ENCODE measurements around the gene ATXN1L. TPM values are rescaled to one million over a fixed set of nuclear protein-coding genes. Genes with fewer than 3 reads are reported as not detected.
A peak's percentile ranks its signal among the peaks of the same experiment; 100 is the strongest.
"Not testable (repeated sequence)": the region's sequence is repeated elsewhere in the genome, so short reads cannot be mapped to it uniquely, and the experiment has no call there.

Gene ATXN1L
- polyA plus RNA-seq, 1 of the 3 experiments (the other 2 are of a cell fraction), result 8.0 TPM

GRCh38 chr16:71810155-71810530 lies 35.6 kb upstream of the ATXN1L start:
- CTCF ChIA-PET; H3K9ac ChIP-seq; POLR2A ChIA-PET; H3K27me3 ChIP-seq (ENCODE audit: insufficient read depth); H3K4me1 ChIP-seq (ENCODE audit: control insufficient read depth in 1 of 2, insufficient read depth in 2 of 2, low read depth in 1 of 2, low read length in 1 of 2); H3K9me3 ChIP-seq; H3K4me3 ChIP-seq (ENCODE audit: low read depth in 2 of 2, low read length in 1 of 2); H3K9me2 ChIP-seq; H3F3A ChIP-seq (replicated peaks; ENCODE audit: insufficient read depth); DNase-seq; H3K27ac ChIP-seq (ENCODE audit: low read depth in 2 of 2, low read length in 1 of 2); H3K4me2 ChIP-seq; H2AFZ ChIP-seq (ENCODE audit: low read depth); H3K36me3 ChIP-seq (replicated peaks in 1 of 2; ENCODE audit: control insufficient read depth in 1 of 2, insufficient read depth in 2 of 2, low read length in 1 of 2): not testable (repeated sequence)
- Histone ChIP-seq H4K20me1 (ENCODE audit: insufficient read depth) (peaks cover 13% of the 10 kb centered on the region; the same call in 1 of the 2 replicates), H3K79me2 (ENCODE audit: insufficient read depth) (peaks cover 35% of the 10 kb centered on the region)
- 88% methylated on average over 11 of the region's 11 CpGs for WGBS (ENCODE audit: low lambda C conversion rate)

- Histone ChIP-seq H2AFZ (ENCODE audit: low read depth) (no peak overlapping the region), H3K27ac (ENCODE audit: low read depth in 2 of 2, low read length in 1 of 2) (no peak overlapping the region), H3K9me2 (no peaks in the 10 kb centered on the region), H3F3A (replicated peaks; ENCODE audit: insufficient read depth) (peaks cover 10% of the 10 kb centered on the region), H3K4me1 (ENCODE audit: control insufficient read depth in 1 of 2, insufficient read depth in 2 of 2, low read depth in 1 of 2, low read length in 1 of 2) (peaks cover 5 to 9% of the 10 kb centered on the region in 2 experiments; a peak in 2 of 4 replicates), H3K27me3 (ENCODE audit: insufficient read depth) (no peaks in the 10 kb centered on the region), H3K79me2 (ENCODE audit: insufficient read depth) (peaks cover 23% of the 10 kb centered on the region), H4K20me1 (ENCODE audit: insufficient read depth) (peaks cover 10% of the 10 kb centered on the region; the same call in 1 of the 2 replicates), H3K9me3 (no peaks in the 10 kb centered on the region), H3K36me3 (replicated peaks in 1 of 2; ENCODE audit: control insufficient read depth in 1 of 2, insufficient read depth in 2 of 2, low read length in 1 of 2) (peaks cover 0 to 1% of the 10 kb centered on the region in 2 experiments), H3K4me3 (ENCODE audit: low read depth in 2 of 2, low read length in 1 of 2) (no peak overlapping the region), H3K9ac (no peak overlapping the region), H3K4me2 (no peak overlapping the region)
- WGBS (ENCODE audit: low lambda C conversion rate), result 91% methylated on average over 5 of the region's 5 CpGs
- ChIA-PET CTCF (interaction anchor here (0.7 kb wide), 1 partner anchor 71 kb away, joined by 3 read pairs; no protein-coding TSS in a partner anchor), POLR2A (no interaction called here)
- DNase-seq, result no peak
- TF ChIP-seq IRF3 (IDR thresholded peaks at IDR 0.05; ENCODE audit: low read depth, low read length) (no peak), YY1 (IDR thresholded peaks at IDR 0.05; ENCODE audit: low read depth) (no peak), GABPA (IDR thresholded peaks at IDR 0.05; ENCODE audit: low read depth) (no peak), ZBTB33 (IDR thresholded peaks at IDR 0.05; ENCODE audit: borderline replicate concordance, low read depth) (no peak), TCF12 (IDR thresholded peaks at IDR 0.05) (no peak), FOXJ3 (CRISPR knock-in tag; IDR thresholded peaks at IDR 0.05) (no peak), USF1 (IDR thresholded peaks at IDR 0.05; ENCODE audit: borderline replicate concordance, low read depth) (no peak), MAX (IDR thresholded peaks at IDR 0.05; ENCODE audit: low read depth) (no peak), TAF1 (IDR thresholded peaks at IDR 0.05; ENCODE audit: borderline replicate concordance, low read depth, low read length) (no peak), RFX5 (IDR thresholded peaks at IDR 0.05; ENCODE audit: low read length) (no peak), JUND (IDR thresholded peaks at IDR 0.05) (no peak), EZH2phosphoT487 (IDR thresholded peaks at IDR 0.05; ENCODE audit: borderline replicate concordance, low read depth) (no peak), NRF1 (IDR thresholded peaks at IDR 0.05; ENCODE audit: low read depth, low read length) (no peak), RAD21 (IDR thresholded peaks at IDR 0.05; ENCODE audit: low read length) (no peak)
These were observed 34.4 kb upstream of the ATXN1L start for GRCh38 chr16:71811261-71811803.

- H4K20me1 ChIP-seq (ENCODE audit: insufficient read depth); H3K4me1 ChIP-seq (ENCODE audit: control insufficient read depth in 1 of 2, insufficient read depth in 2 of 2, low read depth in 1 of 2, low read length in 1 of 2); H3K9me3 ChIP-seq; H3K27me3 ChIP-seq (ENCODE audit: insufficient read depth); H3K79me2 ChIP-seq (ENCODE audit: insufficient read depth); H3K9me2 ChIP-seq; CTCF ChIA-PET; POLR2A ChIA-PET; H3K36me3 ChIP-seq (replicated peaks in 1 of 2; ENCODE audit: control insufficient read depth in 1 of 2, insufficient read depth in 2 of 2, low read length in 1 of 2); DNase-seq: not testable (repeated sequence)
- WGBS (ENCODE audit: low lambda C conversion rate), result 80% methylated on average over 8 of the region's 10 CpGs
- Histone ChIP-seq H3K4me3 (ENCODE audit: low read depth in 2 of 2, low read length in 1 of 2) (peak overlapping the region in 1 of 2 experiments; percentile 4; a peak in 1 of 4 replicates), H3K4me2 (peak overlapping the region; percentile 64), H2AFZ (ENCODE audit: low read depth) (peak overlapping the region; percentile 84; the same call in 1 of the 2 replicates), H3K9ac (peak overlapping the region; percentile 60; the same call in 1 of the 2 replicates), H3K27ac (ENCODE audit: low read depth in 2 of 2, low read length in 1 of 2) (peak overlapping the region; percentile 23 to 96; a peak in 3 of 4 replicates), H3F3A (replicated peaks; ENCODE audit: insufficient read depth) (peaks cover 29% of the 10 kb centered on the region)
These were observed 28.6 kb upstream of the ATXN1L start for GRCh38 chr16:71817155-71817500.

Measured in SK-N-SH (cell line).